Central memory CD8-positive, alpha-beta T cell (primary cell): ENCODE data around the gene ALPK3.

Experiments
- ATAC-seq: fragments of 150-1000 bp; cut with Tn5 transposase; replicated peaks from 2 replicates; pipeline ENCODE4 v1.10.0; 2022; ENCODE audit warnings: mild to moderate bottlenecking, moderate FRiP score, moderate number of reproducible peaks; ENCODE audit not compliant: poor library complexity, severe bottlenecking; ENCODE audit errors: extremely low read depth
- DNase-seq, 2 donors: peaks; one replicate each; pipeline ENCODE4 v3.0.0; 2021; ENCODE audit warnings: low spot score in 2 of 2
- H3K27ac Mint-ChIP-seq: one replicate; pipeline ENCODE4 v1.8.0; 2022; ENCODE audit warnings: low read depth, mild to moderate bottlenecking, moderate library complexity, mixed read lengths
- H3K27me3 Mint-ChIP-seq: one replicate; pipeline ENCODE4 v1.8.0; 2022; ENCODE audit warnings: mixed read lengths
- H3K36me3 Mint-ChIP-seq: one replicate; pipeline ENCODE4 v1.8.0; 2022; ENCODE audit warnings: mild to moderate bottlenecking, moderate library complexity, mixed read lengths; ENCODE audit not compliant: insufficient read depth
- H3K4me1 Mint-ChIP-seq: one replicate; pipeline ENCODE4 v1.8.0; 2022; ENCODE audit warnings: mixed read lengths
- H3K4me3 Mint-ChIP-seq: one replicate; pipeline ENCODE4 v1.8.0; 2022; ENCODE audit warnings: mild to moderate bottlenecking, moderate library complexity, mixed read lengths
- H3K9me3 Mint-ChIP-seq: one replicate; pipeline ENCODE4 v1.8.0; 2022; ENCODE audit warnings: mixed read lengths

ALPK3 gene

GRCh38 chr15:84785053-84785452 lies 32.1 kb upstream of the ALPK3 start:
- Mint-ChIP-seq H3K36me3 (peaks cover 29% of the 10 kb centered on the region), H3K27me3 (no peaks in the 10 kb centered on the region), H3K4me1 (peaks cover 49% of the 10 kb centered on the region)

GRCh38 chr15:84788500-84788899 lies 28.7 kb upstream of the ALPK3 start:
- DNase-seq, result no peak
- H3K36me3 Mint-ChIP-seq, result peaks cover 41% of the 10 kb centered on the region

More at GRCh38 chr15:84785053-84785452, 32.1 kb upstream of the ALPK3 start:
- no peaks in the 10 kb centered on the region for H3K9me3 Mint-ChIP-seq
- ATAC-seq (no peak), DNase-seq (no peak)
- H3K4me3 Mint-ChIP-seq, result no peak overlapping the region
- peak overlapping the region; percentile 32 for H3K27ac Mint-ChIP-seq

GRCh38 chr15:84789762-84790161 lies 27.4 kb upstream of the ALPK3 start:
- ATAC-seq, result no peak
- Mint-ChIP-seq H3K27ac (peak overlapping the region; percentile 44), H3K36me3 (peaks cover 38% of the 10 kb centered on the region), H3K4me3 (no peak overlapping the region), H3K9me3 (no peaks in the 10 kb centered on the region), H3K4me1 (peaks cover 54% of the 10 kb centered on the region), H3K27me3 (no peaks in the 10 kb centered on the region)
- DNase-seq, result no peak

More at GRCh38 chr15:84788500-84788899, 28.7 kb upstream of the ALPK3 start:
- Mint-ChIP-seq H3K4me3 (no peak overlapping the region), H3K27me3 (no peaks in the 10 kb centered on the region), H3K9me3 (no peaks in the 10 kb centered on the region), H3K27ac (peak overlapping the region; percentile 63), H3K4me1 (peaks cover 62% of the 10 kb centered on the region)
- ATAC-seq, result no peak

- peak overlapping the region; percentile 44 for H3K27ac Mint-ChIP-seq
- H3K9me3 Mint-ChIP-seq, result no peaks in the 10 kb centered on the region
- H3K4me3 Mint-ChIP-seq, result no peak overlapping the region
- peaks cover 43% of the 10 kb centered on the region for H3K36me3 Mint-ChIP-seq
- no peaks in the 10 kb centered on the region for H3K27me3 Mint-ChIP-seq
- DNase-seq, result no peak
- H3K4me1 Mint-ChIP-seq, result peaks cover 44% of the 10 kb centered on the region
- ATAC-seq, result no peak
Measured at GRCh38 chr15:84790676-84791075, 26.5 kb upstream of the ALPK3 start.

GRCh38 chr15:84791763-84792162 lies 25.4 kb upstream of the ALPK3 start:
- DNase-seq (no peak), ATAC-seq (no peak)
- no peak overlapping the region for H3K27ac Mint-ChIP-seq
- H3K27me3 Mint-ChIP-seq, result no peaks in the 10 kb centered on the region
- H3K36me3 Mint-ChIP-seq, result peaks cover 39% of the 10 kb centered on the region
- no peak overlapping the region for H3K4me3 Mint-ChIP-seq
- H3K9me3 Mint-ChIP-seq, result no peaks in the 10 kb centered on the region
- H3K4me1 Mint-ChIP-seq, result peaks cover 37% of the 10 kb centered on the region

GRCh38 chr15:84793431-84794161 lies 23.6 kb upstream of the ALPK3 start:
- no peak for DNase-seq
- H3K36me3 Mint-ChIP-seq, result peaks cover 41% of the 10 kb centered on the region
- H3K4me3 Mint-ChIP-seq, result no peak overlapping the region
- no peak for ATAC-seq
- peaks cover 22% of the 10 kb centered on the region for H3K4me1 Mint-ChIP-seq
- no peaks in the 10 kb centered on the region for H3K27me3 Mint-ChIP-seq
- H3K27ac Mint-ChIP-seq, result no peak overlapping the region
- H3K9me3 Mint-ChIP-seq, result no peaks in the 10 kb centered on the region

GRCh38 chr15:84794162-84794547 lies 23.0 kb upstream of the ALPK3 start:
- Mint-ChIP-seq H3K9me3 (no peaks in the 10 kb centered on the region), H3K4me3 (no peak overlapping the region), H3K36me3 (peaks cover 41% of the 10 kb centered on the region)

GRCh38 chr15:84795186-84795585 lies 22.0 kb upstream of the ALPK3 start:
- Mint-ChIP-seq H3K36me3 (peaks cover 49% of the 10 kb centered on the region), H3K4me3 (no peak overlapping the region), H3K27me3 (no peaks in the 10 kb centered on the region), H3K9me3 (no peaks in the 10 kb centered on the region), H3K27ac (no peak overlapping the region), H3K4me1 (peaks cover 11% of the 10 kb centered on the region)
- ATAC-seq (no peak), DNase-seq (no peak)

More at GRCh38 chr15:84794162-84794547, 23.0 kb upstream of the ALPK3 start:
- no peaks in the 10 kb centered on the region for H3K27me3 Mint-ChIP-seq
- H3K4me1 Mint-ChIP-seq, result peaks cover 19% of the 10 kb centered on the region
- DNase-seq, result no peak
- no peak for ATAC-seq
- no peak overlapping the region for H3K27ac Mint-ChIP-seq

- no peak for DNase-seq
- Mint-ChIP-seq H3K27me3 (no peaks in the 10 kb centered on the region), H3K4me3 (no peak overlapping the region), H3K36me3 (peaks cover 38% of the 10 kb centered on the region), H3K9me3 (no peaks in the 10 kb centered on the region), H3K27ac (no peak overlapping the region), H3K4me1 (no peaks in the 10 kb centered on the region)
- ATAC-seq, result no peak
Measured at GRCh38 chr15:84797212-84797611, 19.9 kb upstream of the ALPK3 start.

- H3K4me1 Mint-ChIP-seq, result no peaks in the 10 kb centered on the region
- H3K9me3 Mint-ChIP-seq, result no peaks in the 10 kb centered on the region
- H3K36me3 Mint-ChIP-seq, result peaks cover 37% of the 10 kb centered on the region
- H3K27ac Mint-ChIP-seq, result no peak overlapping the region
- DNase-seq (no peak), ATAC-seq (no peak)
- no peaks in the 10 kb centered on the region for H3K27me3 Mint-ChIP-seq
- no peak overlapping the region for H3K4me3 Mint-ChIP-seq
Measured at GRCh38 chr15:84797801-84798200, 19.4 kb upstream of the ALPK3 start.

GRCh38 chr15:84798436-84798946 lies 18.7 kb upstream of the ALPK3 start:
- no peaks in the 10 kb centered on the region for H3K27me3 Mint-ChIP-seq
- DNase-seq (no peak), ATAC-seq (no peak)
- no peak overlapping the region for H3K4me3 Mint-ChIP-seq
- H3K27ac Mint-ChIP-seq, result no peak overlapping the region
- peaks cover 1% of the 10 kb centered on the region for H3K4me1 Mint-ChIP-seq
- H3K36me3 Mint-ChIP-seq, result peaks cover 38% of the 10 kb centered on the region
- no peaks in the 10 kb centered on the region for H3K9me3 Mint-ChIP-seq

GRCh38 chr15:84799511-84800187 lies 17.5 kb upstream of the ALPK3 start:
- ATAC-seq (no peak), DNase-seq (no peak)
- Mint-ChIP-seq H3K4me3 (no peak overlapping the region), H3K27me3 (no peaks in the 10 kb centered on the region), H3K36me3 (peaks cover 38% of the 10 kb centered on the region), H3K9me3 (no peaks in the 10 kb centered on the region), H3K27ac (no peak overlapping the region), H3K4me1 (peaks cover 5% of the 10 kb centered on the region)

GRCh38 chr15:84800365-84800806 lies 16.8 kb upstream of the ALPK3 start:
- ATAC-seq (no peak), DNase-seq (no peak)
- Mint-ChIP-seq H3K4me1 (peaks cover 5% of the 10 kb centered on the region), H3K27ac (no peak overlapping the region), H3K36me3 (peaks cover 36% of the 10 kb centered on the region), H3K9me3 (no peaks in the 10 kb centered on the region), H3K4me3 (no peak overlapping the region), H3K27me3 (no peaks in the 10 kb centered on the region)
